GM12891 (cell line): ENCODE measurements around the gene EDAR.
A peak's percentile ranks its signal among the peaks of the same experiment; 100 is the strongest.

Experiments
- DNase-seq: peaks from one replicate; pipeline ENCODE4 v3.0.0; 2011; ENCODE audit warnings: low spot score; ENCODE audit not compliant: insufficient read length
- FAIRE-seq: peaks from 2 replicates; lab custom pipeline; 2011; peaks lifted over from hg19 to GRCh38; lab: Jason Lieb, UNC
- PAX5 ChIP-seq: IDR thresholded peaks from 2 replicates; pipeline ENCODE4 v1.6.1; 2011; ENCODE audit warnings: low read length, moderate library complexity, mild to moderate bottlenecking; ENCODE audit not compliant: insufficient read depth, severe bottlenecking
- POLR2A ChIP-seq: IDR thresholded peaks from 2 replicates; pipeline ENCODE4 v1.6.1; 2011; ENCODE audit warnings: low read depth, low read length, control low read depth
- POLR2AphosphoS5 ChIP-seq: IDR thresholded peaks from 2 replicates; pipeline ENCODE4 v1.6.1; 2011; ENCODE audit warnings: low read depth, low read length, control low read depth
- POU2F2 ChIP-seq: IDR thresholded peaks from 2 replicates; pipeline ENCODE4 v1.6.1; 2011; ENCODE audit warnings: low read depth, mild to moderate bottlenecking, control low read depth, low read length, moderate library complexity
- SPI1 ChIP-seq: IDR thresholded peaks from 2 replicates; pipeline ENCODE4 v1.6.1; 2011; ENCODE audit warnings: low read depth, low read length, control low read depth
- TAF1 ChIP-seq: IDR thresholded peaks from 2 replicates; pipeline ENCODE4 v1.6.1; 2011; ENCODE audit warnings: low read depth, low read length, control low read depth

The EDAR gene

DNA sequence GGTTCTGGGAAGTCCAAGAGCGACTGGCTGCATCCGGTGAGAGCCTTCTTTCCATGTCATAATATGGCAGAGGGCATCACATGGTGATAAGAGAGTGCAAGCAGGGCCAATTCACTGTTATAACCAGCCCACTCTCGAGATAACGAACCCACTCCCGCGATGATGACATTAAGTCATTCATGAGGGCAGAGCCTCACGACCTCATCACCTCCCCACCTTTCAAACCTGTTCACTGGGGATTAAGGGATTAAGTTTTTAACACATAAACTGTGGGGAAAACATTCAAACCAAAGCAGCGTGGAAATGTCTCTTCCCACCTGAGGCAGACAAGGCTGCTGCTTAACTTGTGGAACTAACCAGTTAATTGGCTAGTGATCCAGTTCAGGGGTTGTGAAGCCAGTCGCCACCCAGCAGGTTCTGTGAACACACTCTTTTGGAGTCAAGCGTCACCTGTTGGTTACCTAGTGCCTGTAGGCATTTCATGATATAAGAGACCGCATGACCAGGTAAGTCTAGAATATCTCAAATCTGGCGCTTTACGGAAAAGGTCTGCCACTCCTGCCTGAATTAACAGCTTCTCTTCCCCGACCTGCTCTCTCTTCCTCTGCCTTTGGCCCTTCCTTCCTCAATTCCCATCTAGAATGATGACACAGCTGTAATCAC is 54.3 kb downstream of the EDAR start:
- FAIRE-seq, result no peak
- TF ChIP-seq POLR2AphosphoS5, result no peak
- TF ChIP-seq SPI1, result no peak
- no peak for TF ChIP-seq TAF1
- no peak for TF ChIP-seq POU2F2
- no peak for TF ChIP-seq POLR2A
- TF ChIP-seq PAX5, result no peak
- no peak for DNase-seq

GRCh38 chr2:108934151-108934550 is 54.9 kb downstream of the EDAR start:
- no peak for FAIRE-seq
- no peak for DNase-seq
- no peak for TF ChIP-seq SPI1

GRCh38 chr2:108933691-108934117 is 55.3 kb downstream of the EDAR start:
- FAIRE-seq (no peak), DNase-seq (no peak)
- TF ChIP-seq POU2F2 (no peak), POLR2A (no peak), PAX5 (no peak), TAF1 (no peak), POLR2AphosphoS5 (no peak), SPI1 (no peak)

DNA sequence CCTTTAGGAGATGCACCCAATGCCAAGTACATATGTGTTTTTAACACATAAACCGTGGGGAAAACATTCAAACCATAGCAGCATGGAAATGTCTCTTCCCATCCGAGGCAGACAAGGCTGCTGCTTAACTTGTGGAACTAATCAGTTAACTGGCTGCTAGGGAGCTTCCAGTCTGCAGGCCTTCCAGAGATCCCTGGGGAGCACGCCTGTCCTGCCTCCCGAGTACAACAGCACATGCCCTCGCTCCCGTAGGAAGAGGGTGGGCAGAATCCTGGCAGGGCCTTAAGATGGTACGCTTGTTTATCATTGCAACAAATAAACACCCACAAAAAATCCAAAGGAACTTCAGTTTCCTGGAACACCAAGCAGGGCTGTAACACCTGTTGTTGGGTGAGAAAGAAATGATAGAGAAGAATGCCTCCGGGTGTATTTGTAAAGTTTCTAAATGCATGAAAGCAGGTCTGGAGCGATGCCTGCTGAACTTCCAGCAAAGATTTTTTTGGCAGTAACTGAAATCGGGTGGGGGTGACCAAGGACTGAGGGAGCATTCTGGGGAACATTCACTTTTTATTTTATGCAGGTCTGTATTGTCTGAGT is 56.2 kb downstream of the EDAR start:
- DNase-seq, result no peak
- TF ChIP-seq POLR2A (no peak), POU2F2 (no peak), PAX5 (no peak), TAF1 (no peak), SPI1 (no peak), POLR2AphosphoS5 (no peak)
- no peak for FAIRE-seq

GRCh38 chr2:108931372-108931771 is 57.6 kb downstream of the EDAR start:
- no peak for TF ChIP-seq POLR2AphosphoS5
- TF ChIP-seq POU2F2, result no peak
- no peak for TF ChIP-seq TAF1
- no peak for TF ChIP-seq POLR2A
- no peak for TF ChIP-seq PAX5
- no peak for TF ChIP-seq SPI1
- no peak for DNase-seq
- no peak for FAIRE-seq

- FAIRE-seq, result no peak
These were observed 59.1 kb downstream of the EDAR start for GRCh38 chr2:108929807-108930425.

GRCh38 chr2:108928660-108929377 is 60.2 kb downstream of the EDAR start:
- DNase-seq (no peak), FAIRE-seq (no peak)
- TF ChIP-seq TAF1 (no peak), POLR2A (no peak), POLR2AphosphoS5 (no peak), PAX5 (no peak), SPI1 (no peak), POU2F2 (no peak)

More at GRCh38 chr2:108929807-108930425, 59.1 kb downstream of the EDAR start:
- no peak for DNase-seq
- TF ChIP-seq SPI1 (no peak), PAX5 (no peak), POLR2AphosphoS5 (no peak), POLR2A (no peak), POU2F2 (no peak), TAF1 (no peak)

DNA sequence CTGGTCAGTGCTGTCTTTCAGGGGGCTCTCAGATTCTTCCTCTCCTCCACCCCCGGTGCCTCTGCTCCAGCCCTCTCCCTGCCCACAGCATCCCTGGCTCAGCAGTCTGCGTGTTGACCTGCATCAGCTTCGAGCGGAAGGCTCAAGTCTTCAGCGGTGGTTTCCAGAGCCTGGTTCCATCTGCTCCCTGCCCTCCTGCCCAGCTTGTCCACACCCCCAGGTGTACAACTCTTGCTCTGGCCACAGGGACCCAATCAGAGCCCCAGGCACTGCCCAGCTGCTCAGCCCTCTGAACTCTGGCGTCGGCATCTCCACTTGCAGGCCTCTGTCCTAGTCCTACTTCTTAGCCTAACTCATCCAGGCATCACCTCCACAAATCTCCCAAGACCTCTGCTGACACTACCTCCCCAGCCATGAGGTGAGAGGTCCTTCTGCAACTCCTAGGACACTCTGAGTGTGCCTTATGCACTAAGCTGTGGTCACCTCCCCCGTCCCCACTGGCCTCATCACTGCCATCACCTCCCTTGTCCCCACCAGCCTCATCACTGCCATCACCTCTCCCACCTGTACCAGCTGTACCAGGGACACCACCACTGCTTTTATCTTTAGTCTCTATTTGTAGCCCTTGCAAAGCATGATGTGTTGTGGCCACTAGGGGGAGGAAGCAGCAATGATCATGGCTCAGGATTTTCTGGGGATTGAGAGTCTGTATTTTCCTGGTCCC is 60.9 kb downstream of the EDAR start:
- FAIRE-seq, result peak; percentile 66
- peak; percentile 44 for DNase-seq
- TF ChIP-seq POLR2A (no peak), POU2F2 (no peak), SPI1 (no peak), PAX5 (no peak), TAF1 (no peak), POLR2AphosphoS5 (no peak)

GRCh38 chr2:108927405-108927804 is 61.6 kb downstream of the EDAR start:
- TF ChIP-seq POLR2A (no peak), POU2F2 (no peak), PAX5 (no peak), POLR2AphosphoS5 (no peak), TAF1 (no peak), SPI1 (no peak)
- FAIRE-seq (no peak), DNase-seq (no peak)
